ENCODE results near the gene ZNF584. TPM values are rescaled to one million over a fixed set of nuclear protein-coding genes. Genes with fewer than 3 reads are reported as not detected.

The ZNF584 gene
- total RNA-seq, result 10 to 100 TPM; 14.8 to 16.7 TPM

GRCh38 chr19:58408152-58409009 is at the start of gene ZNF584:
TSS of gene ZNF584 (plus strand) at chr19:58408649. CDS start at chr19:58409148, 499 bp downstream.

GRCh38 chr19:58362272-58362994 is 46.0 kb upstream of the ZNF584 start, which contains the start of gene ZNF497:
TSS of gene ZNF497 (minus strand) at chr19:58362751. CDS start at chr19:58357635, 5,116 bp downstream.

GRCh38 chr19:58380662-58381459 is 27.6 kb upstream of the ZNF584 start, which contains the start of gene ZNF837:
TSS of gene ZNF837 (minus strand) at chr19:58381030. CDS start at chr19:58369332, 11,698 bp downstream.

GRCh38 chr19:58386576-58387337 is 21.7 kb upstream of the ZNF584 start, which contains the start of gene RPS5:
TSS of gene RPS5 (plus strand) at chr19:58387269. CDS start at chr19:58388138, 869 bp downstream.

GRCh38 chr19:58395220-58395978 is 13.1 kb upstream of the ZNF584 start, which contains the start of gene RNF225:
TSS of gene RNF225 (plus strand) at chr19:58395656. CDS start at chr19:58396090, 434 bp downstream.

GRCh38 chr19:58439576-58440554 is 31.4 kb downstream of the ZNF584 start, which contains the start of gene ZNF132:
TSS of gene ZNF132 (minus strand) at chr19:58440153. CDS start at chr19:58439821, 332 bp downstream.

GRCh38 chr19:58451358-58452101 is 43.1 kb downstream of the ZNF584 start, which contains the start of gene ZNF324B:
TSS of gene ZNF324B (plus strand) at chr19:58451622. CDS start at chr19:58453702, 2,080 bp downstream.

GRCh38 chr19:58466760-58467589 is 58.5 kb downstream of the ZNF584 start, which contains the start of gene ZNF324:
TSS of gene ZNF324 (plus strand) at chr19:58467080. CDS start at chr19:58469186, 2,106 bp downstream.

Small RNAs within 50 kb of the gene (small RNA-seq; reads per million reads assigned to genes)
- 0 to 0.17 reads per million in 2 donors for gene MIR4754
- 0 to 0.17 reads per million in 2 donors for gene RNA5SP473

Other genes starting within 250 kb of the ZNF584 start
- 10 to 100 TPM; 21.7 to 26.0 TPM for gene ZNF274, start 225.6 kb upstream of the ZNF584 start, total RNA-seq
- 10 to 100 TPM; 24.4 to 32.3 TPM for gene ZNF544, start 179.7 kb upstream of the ZNF584 start, total RNA-seq
- gene ZNF8, start 129.7 kb upstream of the ZNF584 start, total RNA-seq, result 1 to 10 TPM; 3.8 to 5.3 TPM
- 10 to 100 TPM; 27.5 to 51.3 TPM for gene ERVK3-1, start 103.3 kb upstream of the ZNF584 start, total RNA-seq
- 1 to 10 TPM; 4.1 to 5.0 TPM for gene ZSCAN22, start 81.7 kb upstream of the ZNF584 start, total RNA-seq
- gene A1BG, start 55.2 kb upstream of the ZNF584 start, total RNA-seq, result 1 to 10 TPM; 1.7 to 7.0 TPM
- 1 to 10 TPM in 1 of 2 donors, under 1 TPM in 1; 0.67 to 1.0 TPM for gene ZNF497, start 45.9 kb upstream of the ZNF584 start, total RNA-seq
- gene ZNF837, start 27.6 kb upstream of the ZNF584 start, total RNA-seq, result 1 to 10 TPM; 1.7 to 3.8 TPM
- 1,000 to 10,000 TPM in 1 of 2 donors, 100 to 1,000 TPM in 1; 673 to 1,376 TPM for gene RPS5, start 21.4 kb upstream of the ZNF584 start, total RNA-seq
- gene RNF225, start 13.0 kb upstream of the ZNF584 start, total RNA-seq, result under 1 TPM in 1 of 2 donors, not detected in 1; 0.33 TPM
- gene ZNF132, start 31.5 kb downstream of the ZNF584 start, total RNA-seq, result 1 to 10 TPM; 7.6 to 8.7 TPM
- 10 to 100 TPM; 12.7 to 13.8 TPM for gene ZNF324B, start 43.0 kb downstream of the ZNF584 start, total RNA-seq
- gene ZNF324, start 58.4 kb downstream of the ZNF584 start, total RNA-seq, result 10 to 100 TPM; 16.0 to 18.2 TPM
- 1 to 10 TPM; 5.7 to 7.9 TPM for gene ZNF446, start 67.7 kb downstream of the ZNF584 start, total RNA-seq
- 10 to 100 TPM in 1 of 2 donors, 1 to 10 TPM in 1; 6.0 to 11.7 TPM for gene SLC27A5, start 103.3 kb downstream of the ZNF584 start, total RNA-seq
- 1 to 10 TPM; 7.6 to 8.0 TPM for gene ZBTB45, start 111.2 kb downstream of the ZNF584 start, total RNA-seq
- gene TRIM28, start 135.4 kb downstream of the ZNF584 start, total RNA-seq, result 100 to 1,000 TPM; 204 to 363 TPM
- 10 to 100 TPM; 69.6 to 82.6 TPM for gene CHMP2A, start 146.5 kb downstream of the ZNF584 start, total RNA-seq
- 100 to 1,000 TPM; 101 to 126 TPM for gene UBE2M, start 150.0 kb downstream of the ZNF584 start, total RNA-seq
- 10 to 100 TPM in 1 of 2 donors, 1 to 10 TPM in 1; 8.7 to 12.0 TPM for gene MZF1, start 164.7 kb downstream of the ZNF584 start, total RNA-seq